GM15510 (cell line): ENCODE results near the gene SAMMSON.

Experiments used
- POLR2A ChIP-seq: IDR thresholded peaks from 3 replicates; pipeline ENCODE4 v1.6.1; 2011; ENCODE audit warnings: borderline replicate concordance; ENCODE audit not compliant: insufficient read length; ENCODE audit errors: extremely low read depth

Gene SAMMSON

DNA sequence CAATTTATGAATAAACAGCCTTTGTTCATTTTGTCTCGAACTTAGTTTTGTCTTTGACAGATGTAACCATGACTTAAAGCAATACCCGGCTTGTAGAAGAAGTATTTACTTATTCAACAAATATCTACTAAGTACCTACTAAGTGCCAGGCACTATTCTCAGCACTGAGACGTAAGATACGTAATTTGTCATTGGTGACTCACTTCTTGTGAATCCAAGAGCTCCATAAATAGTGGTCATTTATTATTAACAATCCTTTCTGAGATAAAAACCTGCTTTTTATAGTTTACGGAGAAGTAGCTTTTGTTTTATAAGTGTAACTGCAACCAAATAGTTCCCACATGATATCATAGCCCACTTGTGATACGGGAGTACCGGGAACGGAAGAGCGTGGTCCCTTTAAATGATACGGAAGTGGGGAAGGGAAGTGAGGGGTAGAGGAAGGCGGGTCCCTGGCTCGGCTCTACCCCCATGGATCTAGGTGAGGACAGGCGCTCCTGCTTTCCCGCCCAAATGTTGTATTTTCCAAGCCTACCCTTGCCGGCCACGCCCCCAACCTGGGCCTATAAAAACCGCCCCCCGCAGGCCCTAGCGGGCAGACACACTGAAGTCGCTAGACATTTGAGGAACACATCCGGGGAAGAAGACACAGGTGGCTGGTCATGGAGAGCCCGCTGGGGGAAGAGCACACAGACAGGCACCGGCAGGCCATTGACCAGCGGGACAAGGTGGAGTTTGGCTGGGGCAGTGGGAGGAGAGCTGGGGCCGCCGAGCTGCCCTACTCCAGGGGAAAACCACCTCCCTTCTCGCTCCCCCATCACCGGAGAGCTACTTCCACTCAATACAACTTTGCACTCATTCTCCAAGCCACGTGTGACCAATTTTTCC lies at the start of gene SAMMSON:
SAMMSON (plus strand) TSS at position 594 of the 888 bp plus-strand sequence.
- TF ChIP-seq POLR2A, result no peak

DNA sequence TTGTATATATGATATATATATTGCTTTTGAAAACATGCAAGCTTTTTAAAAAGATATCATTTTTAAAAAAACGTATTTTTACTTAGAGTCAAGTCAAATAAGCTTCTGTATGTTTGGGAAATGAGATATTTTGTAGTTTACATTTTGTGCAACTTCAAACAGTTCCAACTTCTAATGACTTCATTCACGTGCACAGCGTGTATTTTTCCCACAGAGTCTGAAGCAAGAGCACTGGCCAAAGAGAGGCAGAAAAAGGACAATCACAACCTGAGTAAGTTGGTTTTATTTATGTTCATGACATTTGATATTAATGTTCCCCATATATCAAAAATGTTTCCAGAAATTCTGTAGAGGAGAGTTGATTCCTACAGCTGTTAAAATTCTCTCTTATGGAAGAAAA lies 47.9 kb upstream of the SAMMSON start:
- TF ChIP-seq POLR2A, result no peak

DNA sequence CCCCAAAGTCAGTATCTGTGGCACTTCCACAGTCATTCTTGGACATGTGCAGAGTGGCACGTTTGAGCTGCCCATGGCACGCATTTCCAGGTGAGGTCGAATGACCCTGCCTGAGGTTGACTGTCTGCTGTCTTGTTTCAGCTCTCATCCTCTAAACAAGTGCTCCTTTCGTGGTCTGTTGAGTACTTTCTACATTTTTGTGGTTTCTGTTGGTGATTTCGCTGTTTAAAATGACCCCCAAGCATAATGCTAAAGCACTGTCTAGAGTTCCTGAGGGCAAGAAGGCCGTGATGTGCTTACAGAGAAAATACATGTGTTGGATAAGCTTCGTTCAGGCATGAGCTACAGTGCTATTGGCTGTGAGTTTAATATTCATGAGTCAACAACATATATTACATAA lies 40.0 kb upstream of the SAMMSON start:
- no peak for TF ChIP-seq POLR2A

DNA sequence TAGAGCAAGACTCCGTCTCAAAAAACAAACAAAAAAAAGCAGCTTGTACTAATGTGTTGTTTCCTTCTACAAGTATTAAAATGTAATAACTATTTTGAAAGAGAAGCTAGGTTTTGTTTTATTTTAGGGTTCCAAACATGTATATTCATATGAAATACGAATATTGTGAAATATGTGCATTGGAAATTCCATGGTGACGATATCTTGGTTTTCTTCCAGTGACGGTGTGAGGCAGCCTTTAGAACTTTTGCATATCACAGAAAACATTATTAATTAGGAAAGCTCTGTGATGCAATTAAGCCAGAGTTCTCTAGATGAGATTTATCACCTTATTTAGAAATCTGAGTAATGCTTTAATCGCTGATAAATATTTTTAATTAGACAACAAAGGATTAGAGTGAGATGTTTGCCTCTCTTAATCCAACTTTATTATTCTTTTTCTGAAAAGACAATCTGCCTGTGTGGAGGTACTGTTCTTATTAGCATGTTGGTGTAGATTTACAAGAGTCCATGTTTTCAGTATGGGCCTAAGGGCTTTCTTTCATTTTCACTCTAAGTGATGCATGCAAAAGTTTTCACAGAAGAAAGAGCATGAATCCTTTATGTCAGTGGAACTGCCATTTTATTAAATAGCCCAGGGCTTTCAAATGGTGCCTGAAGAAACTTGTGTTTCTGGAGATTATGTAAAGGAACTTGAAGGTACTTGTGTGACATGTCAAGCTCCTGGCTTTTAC lies 37.7 kb upstream of the SAMMSON start:
- TF ChIP-seq POLR2A, result no peak

DNA sequence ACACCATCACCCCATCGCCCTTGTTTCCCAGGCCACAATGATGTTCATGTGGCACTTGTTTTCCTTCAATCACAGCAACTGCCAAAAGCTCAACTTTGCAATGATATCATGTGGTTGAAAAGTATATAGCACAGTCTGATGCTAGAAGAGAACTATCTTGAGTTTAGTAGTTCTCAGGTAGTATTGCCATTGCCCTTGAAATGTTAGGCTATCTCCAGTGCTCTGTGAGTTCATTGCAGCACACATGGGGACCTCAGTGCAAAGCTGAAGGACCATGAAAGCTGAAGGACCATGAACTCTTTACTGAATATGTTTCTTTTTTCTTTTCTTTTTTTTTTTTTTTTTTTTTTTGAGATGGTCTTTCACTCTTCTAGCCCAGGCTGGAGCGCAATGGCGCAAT lies 35.9 kb upstream of the SAMMSON start:
- no peak for TF ChIP-seq POLR2A

DNA sequence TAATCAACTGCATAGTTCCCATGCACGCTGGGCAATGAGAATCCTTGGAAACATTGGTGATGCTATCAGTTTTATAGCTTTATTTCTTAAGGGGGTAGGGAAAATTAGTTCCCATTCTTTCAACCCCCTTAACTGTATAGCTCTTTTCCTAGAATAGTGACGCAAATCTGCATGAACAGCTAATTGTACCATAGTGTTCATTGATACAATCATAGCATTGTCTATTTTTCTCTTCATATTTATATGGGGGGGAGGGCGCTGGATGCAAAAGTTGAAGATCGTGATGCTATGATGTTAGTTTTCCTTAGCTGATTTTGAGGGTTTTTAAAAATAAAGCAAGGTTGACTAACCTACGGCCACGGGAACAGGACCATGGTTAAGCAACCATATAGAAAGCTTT lies 32.4 kb upstream of the SAMMSON start:
- TF ChIP-seq POLR2A, result no peak

DNA sequence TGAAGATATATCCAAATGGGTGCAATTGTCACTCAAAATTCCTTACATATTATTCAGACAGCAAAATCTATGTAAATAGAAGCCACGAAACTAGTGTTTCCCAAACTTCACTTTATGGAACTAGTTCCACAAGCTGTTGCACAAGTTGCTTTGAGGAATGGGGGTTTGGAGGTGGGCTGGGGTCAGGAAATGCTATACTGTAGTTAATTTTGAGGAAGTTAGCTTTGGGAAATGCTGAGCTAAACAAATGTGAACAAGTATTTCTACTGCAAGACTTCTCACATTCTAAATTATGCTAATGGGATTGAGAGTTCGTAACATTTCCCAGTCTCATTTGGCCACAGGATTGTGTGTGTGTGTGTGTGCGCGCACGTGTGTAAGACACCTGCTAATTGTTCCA lies 28.7 kb upstream of the SAMMSON start:
- TF ChIP-seq POLR2A, result no peak

DNA sequence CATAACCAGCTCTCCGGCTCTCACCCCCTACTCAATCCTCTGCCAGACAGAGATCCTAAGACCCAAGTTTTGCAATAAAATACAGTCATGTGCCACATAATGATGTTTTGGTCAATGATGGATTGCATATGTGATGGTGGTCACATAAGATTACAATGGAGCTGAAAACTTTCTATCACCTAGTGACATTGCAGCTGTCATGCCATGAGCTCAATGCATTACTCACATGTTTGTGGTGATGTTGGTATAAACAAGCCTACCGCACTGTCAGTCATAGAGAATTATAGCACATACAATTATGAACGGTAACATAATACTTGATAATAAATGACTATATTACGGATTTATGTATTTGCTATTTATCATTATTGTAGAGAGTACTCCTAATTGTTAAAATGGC lies 26.9 kb upstream of the SAMMSON start:
- no peak for TF ChIP-seq POLR2A

DNA sequence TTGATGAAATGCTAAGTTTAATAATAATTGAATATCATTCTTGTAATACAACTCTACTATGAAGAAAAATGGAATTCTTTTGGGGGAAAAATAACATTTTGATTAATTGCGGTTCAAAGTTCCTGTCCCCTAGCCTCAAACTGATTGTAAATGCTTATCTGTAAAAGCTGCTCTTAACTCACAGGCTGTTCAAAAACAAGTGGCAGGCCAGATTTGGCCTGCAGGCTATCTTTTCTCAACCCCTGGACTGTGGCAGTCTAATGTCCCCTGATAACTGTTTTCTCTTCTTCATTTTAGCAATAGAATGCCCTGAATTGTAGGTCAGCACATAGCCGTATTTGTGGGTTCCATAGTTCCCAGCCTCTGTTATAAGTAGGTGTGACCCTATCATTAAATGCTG lies 23.5 kb upstream of the SAMMSON start:
- no peak for TF ChIP-seq POLR2A

DNA sequence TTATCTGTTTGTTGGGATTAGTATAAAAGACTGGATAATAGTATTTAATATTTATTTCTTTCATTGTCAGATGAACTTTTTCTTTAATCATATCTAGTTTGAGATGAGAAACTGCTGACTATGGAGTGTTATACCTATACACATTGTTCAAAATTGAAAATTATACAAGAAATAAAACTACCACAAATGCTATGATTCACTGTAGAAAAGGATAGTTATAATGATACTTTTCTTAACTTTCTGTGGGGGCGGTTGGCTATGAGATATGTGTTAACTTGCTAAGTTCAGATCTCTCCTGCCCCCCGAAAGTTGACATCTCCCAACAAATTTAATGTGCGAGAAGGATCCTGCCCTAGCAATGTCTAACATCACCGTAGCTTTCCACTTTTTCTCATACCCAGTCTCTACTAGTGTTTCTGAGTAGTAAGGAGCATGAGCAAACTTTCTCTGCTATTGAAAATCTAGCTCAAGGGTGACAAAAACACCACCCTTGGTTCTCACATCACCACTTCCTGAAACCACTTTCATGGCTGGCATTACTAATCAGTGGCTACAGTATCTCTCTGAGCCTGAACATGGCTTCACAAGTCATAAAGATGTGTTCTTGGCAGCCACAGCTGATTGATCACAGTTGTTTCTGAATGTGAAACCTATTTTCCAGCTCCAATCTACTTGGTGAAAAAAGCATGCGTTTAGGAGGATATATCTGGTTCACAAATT lies 15.8 kb upstream of the SAMMSON start:
- no peak for TF ChIP-seq POLR2A

DNA sequence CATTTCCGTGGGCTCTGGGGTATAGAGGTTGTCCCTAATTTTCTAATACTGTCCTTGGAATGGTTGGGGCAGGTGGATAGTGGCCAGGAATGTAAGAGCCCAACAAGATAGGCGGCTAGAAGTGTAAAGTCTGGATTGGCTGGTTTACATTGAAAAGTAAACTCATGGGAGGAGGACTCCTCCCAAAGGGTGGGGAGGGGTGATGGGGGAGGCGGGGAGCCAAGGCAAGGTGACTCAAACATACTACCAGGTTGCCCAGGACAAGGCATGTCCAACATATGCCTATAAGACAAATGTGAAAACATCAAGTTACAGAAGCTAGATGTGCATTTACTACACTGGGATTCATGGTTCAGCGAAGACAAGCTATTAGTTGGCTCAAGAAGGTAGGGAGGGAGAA lies 14.3 kb upstream of the SAMMSON start:
- TF ChIP-seq POLR2A, result no peak

DNA sequence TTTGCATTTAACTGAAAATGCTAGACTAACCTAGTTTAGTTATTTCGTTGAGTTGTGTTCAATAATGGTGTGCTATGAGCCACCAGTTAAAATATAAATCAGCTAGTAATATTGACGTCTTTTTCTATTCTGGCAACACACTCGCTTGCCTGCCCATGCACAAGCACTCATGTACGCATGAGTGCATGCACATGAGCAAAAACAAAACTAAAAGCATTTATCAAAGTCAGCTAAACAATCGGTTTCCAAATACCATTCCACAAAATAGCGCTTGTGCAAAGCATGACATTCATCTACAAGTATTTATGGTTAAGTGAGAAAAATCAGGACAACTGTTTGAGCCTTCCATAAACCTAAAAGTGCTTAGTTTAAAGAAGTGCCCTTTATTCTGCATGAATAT lies 13.1 kb upstream of the SAMMSON start:
- no peak for TF ChIP-seq POLR2A

DNA sequence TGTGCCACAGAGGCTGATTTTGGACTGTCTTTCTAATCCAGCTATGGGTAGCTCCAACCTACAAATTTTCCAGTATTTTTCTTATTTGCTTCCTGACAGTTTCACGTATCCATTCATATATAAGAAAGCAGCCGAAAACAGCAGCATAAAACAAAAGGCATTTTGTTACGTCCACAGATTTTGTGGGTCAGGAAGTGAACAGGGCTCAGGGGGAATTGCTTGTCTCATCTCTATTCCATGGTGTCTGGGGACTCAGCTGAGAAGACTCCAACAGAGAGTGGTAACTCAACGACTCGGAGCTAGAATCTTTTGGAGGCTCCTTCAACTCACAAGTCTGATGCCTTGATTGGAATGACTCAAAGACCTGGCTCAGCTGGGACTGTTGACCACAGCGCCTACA lies 11.7 kb upstream of the SAMMSON start:
- no peak for TF ChIP-seq POLR2A

DNA sequence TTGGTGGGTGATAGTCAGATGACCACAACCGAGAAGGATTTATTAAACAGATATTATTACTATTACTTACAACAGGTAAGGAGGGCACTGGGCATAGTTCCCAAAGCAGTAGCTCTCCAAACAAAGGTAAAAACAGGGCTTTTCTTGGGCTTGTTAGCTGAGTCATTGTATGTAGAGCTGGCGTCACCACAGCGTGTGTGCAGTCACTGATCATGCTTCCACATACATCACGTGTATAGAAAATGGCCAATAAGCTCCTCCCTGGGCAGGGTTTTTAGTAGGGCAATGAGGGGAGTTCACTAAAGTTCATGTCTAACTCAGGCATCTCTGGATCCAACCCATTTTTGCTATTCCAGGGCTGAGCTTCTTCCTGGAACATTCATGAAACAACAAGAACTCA lies 5.8 kb upstream of the SAMMSON start:
- no peak for TF ChIP-seq POLR2A

DNA sequence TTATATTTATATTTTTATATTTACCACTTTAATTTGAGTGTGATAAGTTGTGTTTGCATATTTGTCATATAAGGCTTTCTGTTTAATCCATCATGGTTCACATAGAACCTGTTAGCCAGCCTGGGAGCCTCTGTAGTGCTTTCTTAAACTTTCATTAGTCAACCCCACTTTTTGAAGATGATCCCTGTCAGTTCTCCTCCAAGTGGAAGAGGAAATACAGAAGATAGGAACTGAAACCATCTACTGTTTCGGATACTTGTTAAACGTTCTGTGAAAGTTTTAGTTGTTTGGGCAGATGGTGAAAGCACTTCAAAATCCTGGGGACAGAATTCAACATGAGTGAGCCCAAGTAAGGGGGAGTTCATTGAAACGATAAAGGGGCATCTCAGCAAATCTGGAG lies 4.6 kb upstream of the SAMMSON start:
- no peak for TF ChIP-seq POLR2A
